ENCODE data around the gene DNPEP. TPM values are rescaled to one million over a fixed set of nuclear protein-coding genes. Genes with fewer than 3 reads are reported as not detected.

The DNPEP gene
- total RNA-seq = 78.3 and 89.3 TPM in 2 replicates

DNA sequence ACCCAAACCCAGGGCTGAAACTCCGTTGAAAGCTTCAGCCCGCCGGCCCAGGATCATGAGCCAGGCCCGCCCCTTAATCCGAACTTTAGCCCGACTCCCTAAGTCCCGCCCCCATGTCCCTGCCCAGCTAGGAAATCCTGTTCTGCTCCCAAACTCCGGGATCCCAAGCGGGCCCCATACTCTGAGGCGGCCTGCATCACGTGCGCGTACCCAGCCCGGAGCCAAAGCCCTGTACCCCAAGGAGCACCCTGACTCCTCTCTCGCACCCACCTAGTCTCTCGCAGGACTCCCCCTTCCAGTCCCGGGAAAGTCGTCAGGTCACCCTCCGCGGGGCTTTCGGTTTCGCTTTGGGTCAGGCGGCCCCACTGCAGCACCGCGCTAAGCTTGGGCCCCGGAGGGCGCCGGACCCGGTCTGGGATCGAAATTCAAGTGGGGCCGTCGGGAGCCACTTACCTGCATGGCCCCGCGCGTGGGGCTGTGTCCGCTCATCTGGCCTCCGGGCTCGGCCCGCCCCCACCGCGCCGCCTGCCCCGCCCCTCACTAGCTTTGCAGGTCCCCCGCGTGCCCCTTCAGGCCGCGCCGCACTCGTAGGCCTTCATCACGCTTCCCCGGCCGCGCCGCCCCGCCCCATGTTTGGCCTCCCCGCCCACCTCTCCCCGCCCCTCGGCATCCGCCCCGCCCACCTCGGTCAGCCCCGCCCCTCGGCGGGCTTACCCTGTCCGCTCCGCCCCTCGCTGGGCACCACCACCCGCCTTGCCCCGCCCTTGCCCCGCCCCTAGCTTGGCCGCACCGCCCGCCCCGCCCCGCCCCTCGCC is at the start of gene DNPEP:
TSS of gene DNPEP (minus strand) at position 607 of the 815 bp plus-strand sequence. CDS start at position 489, 118 bp downstream.

DNA sequence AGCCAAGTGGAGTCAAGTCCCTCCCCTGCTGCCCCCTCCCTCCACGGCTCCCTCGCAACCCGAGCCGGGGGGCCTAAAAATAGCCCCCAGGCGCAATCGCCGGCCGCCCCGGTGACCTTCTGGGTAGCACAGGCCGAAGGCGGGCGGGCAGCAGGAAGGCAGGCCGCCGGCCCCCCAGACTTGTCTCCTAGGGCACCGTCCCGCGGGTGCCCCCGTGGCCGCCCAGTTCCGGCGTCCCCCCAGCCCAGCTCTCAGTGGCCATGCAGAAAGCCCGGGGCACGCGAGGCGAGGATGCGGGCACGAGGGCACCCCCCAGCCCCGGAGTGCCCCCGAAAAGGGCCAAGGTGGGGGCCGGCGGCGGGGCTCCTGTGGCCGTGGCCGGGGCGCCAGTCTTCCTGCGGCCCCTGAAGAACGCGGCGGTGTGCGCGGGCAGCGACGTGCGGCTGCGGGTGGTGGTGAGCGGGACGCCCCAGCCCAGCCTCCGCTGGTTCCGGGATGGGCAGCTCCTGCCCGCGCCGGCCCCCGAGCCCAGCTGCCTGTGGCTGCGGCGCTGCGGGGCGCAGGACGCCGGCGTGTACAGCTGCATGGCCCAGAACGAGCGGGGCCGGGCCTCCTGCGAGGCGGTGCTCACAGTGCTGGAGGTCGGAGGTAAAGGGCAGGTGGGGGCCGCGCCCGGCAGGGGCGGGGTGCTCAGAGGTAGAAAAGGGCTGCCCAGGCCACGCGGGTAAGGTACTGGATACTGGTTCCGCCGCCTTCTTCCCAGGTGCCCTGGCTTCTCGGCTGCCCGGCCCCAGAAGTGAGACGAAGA is 47.2 kb upstream of the DNPEP start, which contains the start of gene SPEG:
TSS of gene SPEG (plus strand) at position 126 of the 808 bp plus-strand sequence. CDS start at position 261, 135 bp downstream.

DNA sequence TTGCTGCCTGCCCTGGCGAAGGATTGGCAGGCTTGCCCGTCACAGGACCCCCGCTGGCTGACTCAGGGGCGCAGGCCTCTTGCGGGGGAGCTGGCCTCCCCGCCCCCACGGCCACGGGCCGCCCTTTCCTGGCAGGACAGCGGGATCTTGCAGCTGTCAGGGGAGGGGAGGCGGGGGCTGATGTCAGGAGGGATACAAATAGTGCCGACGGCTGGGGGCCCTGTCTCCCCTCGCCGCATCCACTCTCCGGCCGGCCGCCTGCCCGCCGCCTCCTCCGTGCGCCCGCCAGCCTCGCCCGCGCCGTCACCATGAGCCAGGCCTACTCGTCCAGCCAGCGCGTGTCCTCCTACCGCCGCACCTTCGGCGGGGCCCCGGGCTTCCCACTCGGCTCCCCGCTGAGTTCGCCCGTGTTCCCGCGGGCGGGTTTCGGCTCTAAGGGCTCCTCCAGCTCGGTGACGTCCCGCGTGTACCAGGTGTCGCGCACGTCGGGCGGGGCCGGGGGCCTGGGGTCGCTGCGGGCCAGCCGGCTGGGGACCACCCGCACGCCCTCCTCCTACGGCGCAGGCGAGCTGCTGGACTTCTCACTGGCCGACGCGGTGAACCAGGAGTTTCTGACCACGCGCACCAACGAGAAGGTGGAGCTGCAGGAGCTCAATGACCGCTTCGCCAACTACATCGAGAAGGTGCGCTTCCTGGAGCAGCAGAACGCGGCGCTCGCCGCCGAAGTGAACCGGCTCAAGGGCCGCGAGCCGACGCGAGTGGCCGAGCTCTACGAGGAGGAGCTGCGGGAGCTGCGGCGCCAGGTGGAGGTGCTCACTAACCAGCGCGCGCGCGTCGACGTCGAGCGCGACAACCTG is 30.7 kb upstream of the DNPEP start, which contains the start of gene DES:
TSS of gene DES (plus strand) at position 223 of the 857 bp plus-strand sequence. CDS start at position 309, 86 bp downstream.

DNA sequence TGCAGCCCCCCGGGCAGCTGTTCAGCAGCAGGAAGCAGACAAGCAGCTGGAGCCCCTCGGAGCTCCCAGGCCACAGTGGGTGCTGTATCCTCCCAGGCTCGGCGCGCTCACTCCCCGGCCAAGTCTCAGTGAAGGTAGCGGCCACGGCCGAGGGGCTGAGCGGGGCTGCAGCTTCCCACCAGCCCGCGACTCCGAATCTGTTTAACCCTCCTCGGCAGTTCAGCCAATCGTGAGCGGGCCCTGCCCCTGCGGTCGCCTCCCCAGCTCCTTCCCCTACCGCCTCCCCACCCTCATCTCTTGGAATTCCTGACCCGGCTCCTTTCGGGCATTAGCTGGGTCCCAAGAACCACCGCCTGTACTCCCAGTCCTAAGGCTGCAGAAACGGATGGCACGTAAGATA is 55.2 kb downstream of the DNPEP start, which contains the start of gene RESP18:
TSS of gene RESP18 (minus strand) at position 203 of the 400 bp plus-strand sequence.

Other genes with a start within 250 kb of the DNPEP start
- gene NHEJ1, start 227.1 kb downstream of the DNPEP start, total RNA-seq = 13.5 and 21.2 TPM in 2 replicates
- 0.16 TPM in 1 of 2 replicates, not detected in the other for gene SLC23A3, start 217.9 kb downstream of the DNPEP start, total RNA-seq
- gene CNPPD1, start 211.0 kb downstream of the DNPEP start, total RNA-seq = 16.1 and 32.9 TPM in 2 replicates
- 49.9 and 67.9 TPM in 2 replicates for gene RETREG2, start 209.6 kb downstream of the DNPEP start, total RNA-seq
- gene ZFAND2B, start 181.1 kb downstream of the DNPEP start, total RNA-seq = 17.0 and 32.6 TPM in 2 replicates
- 39.9 and 46.0 TPM in 2 replicates for gene ABCB6, start 169.0 kb downstream of the DNPEP start, total RNA-seq
- gene ATG9A, start 158.3 kb downstream of the DNPEP start, total RNA-seq = 57.6 and 109 TPM in 2 replicates
- gene ANKZF1, start 158.1 kb downstream of the DNPEP start, total RNA-seq = 45.8 and 58.7 TPM in 2 replicates
- gene GLB1L, start 142.5 kb downstream of the DNPEP start, total RNA-seq = 4.7 and 14.8 TPM in 2 replicates
- 11.2 and 17.3 TPM in 2 replicates for gene STK16, start 142.4 kb downstream of the DNPEP start, total RNA-seq
- gene TUBA4B, start 134.7 kb downstream of the DNPEP start, total RNA-seq = not detected in 2 replicates
- 16.4 and 39.2 TPM in 2 replicates for gene TUBA4A, start 134.0 kb downstream of the DNPEP start, total RNA-seq
- gene DNAJB2, start 108.5 kb downstream of the DNPEP start, total RNA-seq = 32.9 and 35.3 TPM in 2 replicates
- gene PTPRN, start 78.5 kb downstream of the DNPEP start, total RNA-seq = 0.36 and 1.9 TPM in 2 replicates
- gene RESP18, start 55.2 kb downstream of the DNPEP start, total RNA-seq = not detected in 2 replicates
- gene DES, start 30.5 kb upstream of the DNPEP start, total RNA-seq = 0.32 TPM in 1 of 2 replicates, not detected in the other
- 5.2 and 6.8 TPM in 2 replicates for gene SPEG, start 46.9 kb upstream of the DNPEP start, total RNA-seq
- 69.7 and 93.9 TPM in 2 replicates for gene GMPPA, start 111.0 kb upstream of the DNPEP start, total RNA-seq
- not detected in 2 replicates for gene ASIC4, start 126.6 kb upstream of the DNPEP start, total RNA-seq
- gene CHPF, start 155.9 kb upstream of the DNPEP start, total RNA-seq = 192 and 214 TPM in 2 replicates
- 5.4 and 5.8 TPM in 2 replicates for gene TMEM198, start 156.1 kb upstream of the DNPEP start, total RNA-seq
- gene OBSL1, start 183.6 kb upstream of the DNPEP start, total RNA-seq = 63.2 and 64.8 TPM in 2 replicates
- not detected in 2 replicates for gene INHA, start 184.4 kb upstream of the DNPEP start, total RNA-seq
- gene STK11IP, start 209.9 kb upstream of the DNPEP start, total RNA-seq = 11.3 and 14.6 TPM in 2 replicates
- 6.2 and 6.3 TPM in 2 replicates for gene SLC4A3, start 239.7 kb upstream of the DNPEP start, total RNA-seq

All from cardiac atrium fibroblast (primary cell).